ENCODE measurements around the gene NAA15.
"Not testable (repeated sequence)": the region's sequence is repeated elsewhere in the genome, so short reads cannot be mapped to it uniquely, and the experiment has no call there.

Gene NAA15

DNA sequence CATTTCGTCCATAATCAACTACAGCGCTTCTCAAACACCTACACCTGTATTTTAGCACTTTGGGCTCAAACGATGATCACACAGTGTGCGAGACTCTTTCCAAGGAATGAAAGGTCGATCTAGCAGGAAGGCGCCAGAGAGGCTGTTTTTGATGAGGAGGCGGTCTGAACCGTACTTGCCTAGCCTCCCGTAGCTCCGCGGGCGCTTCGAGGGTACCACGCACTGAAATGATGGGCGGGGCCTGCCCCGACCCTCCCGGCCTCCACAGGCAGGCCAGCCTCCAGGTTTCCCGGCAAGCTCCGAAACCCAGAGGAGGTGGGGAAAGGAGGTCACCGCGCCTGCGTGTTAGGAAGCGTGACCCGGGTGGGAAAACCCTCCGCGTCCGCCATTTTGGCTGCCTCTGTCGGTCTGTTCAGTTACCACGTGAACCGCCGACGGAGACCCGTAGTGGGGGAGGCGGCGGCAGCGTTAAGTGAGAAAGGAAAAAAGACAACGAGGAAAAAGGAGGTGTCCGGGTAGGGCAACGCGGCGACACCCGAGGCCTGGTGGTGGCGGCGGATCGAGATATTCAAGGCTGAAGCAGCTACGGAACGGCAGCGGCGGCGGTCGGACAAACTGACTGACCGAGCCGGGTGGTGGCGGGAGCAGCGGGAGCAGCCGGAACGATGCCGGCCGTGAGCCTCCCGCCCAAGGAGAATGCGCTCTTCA, at the start of gene NAA15:
Gene NAA15, plus strand, starts transcription at position 393 of the 708 bp plus-strand sequence. Its CDS starts 273 bp downstream, at position 666.
- peak; percentile 94 for DNase-seq (ENCODE audit: low read depth)

DNA sequence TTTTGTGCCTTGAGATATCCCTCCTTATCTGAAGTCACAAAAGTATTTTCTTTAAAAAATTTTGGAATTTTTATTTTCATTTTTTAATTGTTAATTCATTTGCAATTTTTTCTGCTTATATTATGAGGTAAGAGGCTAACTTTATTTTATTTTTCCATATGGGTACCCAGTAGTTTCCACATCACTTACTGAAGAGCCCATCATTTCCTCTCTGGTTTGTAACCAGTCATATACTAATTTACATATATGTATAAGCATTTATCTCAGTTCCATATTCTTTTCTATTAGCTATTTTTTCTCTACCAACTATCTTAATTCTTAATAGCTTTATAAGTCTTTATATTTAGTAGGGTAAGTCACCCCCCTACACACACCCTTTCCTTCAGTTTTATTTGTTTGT, 48.3 kb upstream of the NAA15 start:
- no peak for DNase-seq (ENCODE audit: low read depth)

DNA sequence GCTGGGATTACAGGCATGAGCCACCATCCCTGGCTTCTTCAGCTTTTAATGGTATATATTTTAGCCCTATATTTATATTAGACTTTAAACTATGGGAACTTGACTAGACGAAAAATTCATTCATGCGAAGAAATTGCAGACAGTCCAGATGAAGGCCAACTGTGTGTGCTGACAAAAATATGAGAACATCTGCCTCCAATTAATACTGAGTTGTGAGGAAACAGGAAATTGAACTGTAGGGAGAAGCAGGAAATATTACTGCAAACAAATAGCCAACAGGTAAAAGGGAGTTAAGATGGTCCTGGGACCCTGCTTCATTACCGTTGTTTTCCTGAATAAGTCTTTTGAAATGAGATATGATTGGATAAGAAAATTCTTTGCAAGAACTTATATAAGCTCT, 47.6 kb upstream of the NAA15 start:
- no peak for DNase-seq (ENCODE audit: low read depth)

DNA sequence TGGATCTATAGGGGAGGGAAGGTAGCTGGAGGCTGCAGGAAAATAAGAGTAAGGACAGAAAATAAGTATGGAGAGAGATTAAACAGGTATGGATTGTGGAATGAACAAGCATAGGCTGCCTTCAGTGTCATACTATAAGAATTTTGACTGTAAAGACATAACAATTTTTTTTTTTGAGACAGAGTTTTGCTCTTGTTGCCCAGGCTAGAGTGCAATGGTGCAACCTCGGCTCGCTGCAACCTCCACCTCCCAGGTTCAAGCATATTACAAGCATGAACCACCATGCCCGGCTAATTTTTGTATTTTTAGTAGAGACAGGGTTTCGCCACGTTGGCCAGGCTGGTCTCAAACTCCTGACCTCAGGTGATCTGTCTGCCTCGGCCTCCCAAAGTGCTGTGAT, 45.7 kb upstream of the NAA15 start:
- DNase-seq (ENCODE audit: low read depth): not testable (repeated sequence)

DNA sequence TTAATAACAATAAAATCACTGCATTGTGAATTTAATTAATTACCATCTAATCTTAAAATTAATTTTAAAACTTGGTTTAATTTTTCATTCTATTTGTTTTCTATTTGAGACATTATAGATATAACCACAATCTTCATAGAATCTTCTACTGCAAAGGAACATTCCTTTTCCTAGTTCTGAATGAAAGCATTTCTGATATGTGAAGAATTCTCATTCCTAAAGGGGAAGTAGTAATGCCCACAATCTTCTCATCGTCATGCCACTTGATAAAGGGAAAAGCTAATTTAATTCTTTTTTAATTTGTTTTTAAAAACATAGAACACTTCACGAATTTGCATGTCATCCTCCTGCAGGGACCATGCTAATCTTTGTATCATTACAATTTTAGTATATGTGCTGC, 45.0 kb upstream of the NAA15 start:
- no peak for DNase-seq (ENCODE audit: low read depth)

DNA sequence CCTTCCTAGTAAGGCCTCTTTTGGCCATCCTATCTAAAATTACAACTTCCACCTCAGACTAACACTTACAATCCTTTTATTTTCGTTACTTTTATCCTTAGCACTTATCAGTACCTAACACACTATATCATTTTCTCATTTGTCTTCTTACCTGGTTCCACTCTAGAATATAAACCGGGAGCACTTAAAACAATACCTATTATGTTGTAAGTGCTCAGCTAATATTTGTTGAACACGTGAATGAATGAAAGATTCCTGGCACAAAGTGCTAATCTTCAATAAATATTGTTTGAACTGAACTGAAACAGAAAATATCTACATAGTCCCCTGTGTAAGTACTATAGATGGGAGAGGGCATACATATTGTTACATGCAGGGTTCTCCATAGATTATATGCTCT, 35.7 kb upstream of the NAA15 start:
- DNase-seq (ENCODE audit: low read depth): no peak

DNA sequence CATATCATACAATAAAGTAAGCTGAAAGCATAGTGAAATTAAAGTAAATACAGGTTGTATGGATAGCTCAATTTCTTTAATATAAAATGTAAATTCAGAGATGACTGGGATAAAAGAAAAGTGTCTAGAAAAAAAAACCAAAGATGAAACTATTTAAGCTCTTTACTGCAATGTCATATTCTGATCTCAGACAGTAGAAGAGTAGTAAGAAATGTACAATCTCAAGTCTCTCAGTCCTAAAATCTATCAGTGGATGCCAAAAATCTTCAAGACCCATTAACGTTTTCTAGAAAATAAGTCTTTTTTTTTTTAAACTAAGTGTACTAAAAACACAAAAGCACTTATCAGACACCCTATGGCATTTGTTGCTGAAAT, 35.1 kb upstream of the NAA15 start:
- DNase-seq (ENCODE audit: low read depth): no peak

DNA sequence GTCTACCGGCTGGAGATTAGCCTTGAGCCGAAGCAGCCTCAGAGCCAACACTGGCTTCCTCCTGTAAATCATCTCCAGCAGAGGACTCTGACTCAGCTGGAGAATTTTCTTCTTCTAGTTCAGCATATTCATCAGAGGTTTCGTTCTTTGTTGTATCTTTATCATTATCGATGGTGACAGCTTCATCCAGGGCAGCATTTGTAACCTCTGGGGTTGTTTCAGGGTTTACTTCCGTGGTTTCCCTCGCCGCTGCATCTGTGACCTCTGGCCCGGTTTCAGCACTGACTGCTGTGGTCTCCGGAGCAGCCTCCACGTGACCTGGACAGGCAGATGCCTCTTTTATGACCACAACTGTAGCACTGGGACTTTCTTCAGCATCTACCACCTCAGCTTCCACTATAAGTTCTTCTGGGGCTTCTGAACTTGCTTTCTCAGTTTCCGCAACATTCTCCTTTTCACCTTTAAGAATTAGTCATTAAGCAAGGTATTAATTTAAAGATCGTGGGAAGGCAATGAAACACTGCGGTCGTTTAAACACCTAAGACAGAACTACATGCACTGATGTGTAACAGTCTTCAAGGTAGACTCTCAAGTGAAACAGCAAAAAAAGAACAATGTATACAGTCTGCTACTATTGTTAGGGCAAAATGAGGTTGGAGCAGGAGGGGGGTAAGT, 34.6 kb upstream of the NAA15 start:
- peak; percentile 33 for DNase-seq (ENCODE audit: low read depth)

DNA sequence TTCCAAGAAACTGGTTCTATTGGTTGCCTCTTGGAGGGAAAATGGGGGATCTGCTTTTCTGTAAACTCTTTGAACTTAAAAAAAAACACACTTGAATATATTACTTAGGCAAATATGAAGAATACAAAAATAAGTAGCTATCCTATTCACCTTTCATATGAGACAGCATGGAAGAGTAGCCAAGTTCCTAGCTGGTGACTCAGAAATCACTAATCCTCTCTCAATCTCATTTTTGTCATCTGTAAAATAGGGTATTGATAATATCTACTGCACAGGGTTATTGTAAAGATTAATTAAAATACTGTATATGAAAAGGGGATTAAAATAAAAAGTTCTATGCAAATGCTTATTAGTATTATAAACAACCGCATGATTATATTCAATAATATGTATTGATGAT, 34.0 kb upstream of the NAA15 start:
- no peak for DNase-seq (ENCODE audit: low read depth)

DNA sequence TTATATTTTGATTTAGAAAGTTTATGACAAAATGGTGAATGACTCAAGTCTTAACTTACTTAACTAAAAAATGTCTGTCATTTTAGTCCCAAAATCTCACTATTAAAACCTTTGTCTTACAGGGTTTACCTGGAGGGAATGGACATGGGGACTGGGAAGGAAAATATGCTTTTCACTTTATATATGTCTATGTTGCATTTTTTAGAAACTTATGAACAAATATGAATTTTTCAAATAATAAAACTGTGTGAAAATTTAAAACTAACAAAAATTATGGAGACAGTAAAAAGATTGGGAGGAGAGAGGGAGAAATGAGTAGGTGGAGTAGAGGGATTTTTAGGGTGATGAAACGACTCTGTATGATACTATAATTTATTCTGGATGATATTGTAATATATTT, 27.5 kb upstream of the NAA15 start:
- no peak for DNase-seq (ENCODE audit: low read depth)

DNA sequence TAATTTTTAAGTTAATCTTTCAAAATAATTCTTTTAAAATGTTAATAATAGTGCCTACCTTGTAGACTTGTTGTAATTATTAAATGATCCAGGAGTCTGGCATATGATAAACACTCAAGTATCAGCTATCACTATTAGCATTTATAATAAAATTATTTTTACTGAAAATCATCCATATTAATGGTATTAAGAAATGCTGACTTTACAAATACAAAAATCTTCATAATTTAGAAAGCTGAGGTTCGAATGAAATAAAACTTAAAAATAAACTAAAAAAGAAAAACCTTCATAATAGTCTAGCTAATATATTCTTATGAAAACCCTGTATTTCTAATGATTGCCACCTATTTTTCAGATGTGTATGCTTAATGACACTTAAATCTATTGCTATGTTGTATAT, 26.5 kb upstream of the NAA15 start:
- no peak for DNase-seq (ENCODE audit: low read depth)

DNA sequence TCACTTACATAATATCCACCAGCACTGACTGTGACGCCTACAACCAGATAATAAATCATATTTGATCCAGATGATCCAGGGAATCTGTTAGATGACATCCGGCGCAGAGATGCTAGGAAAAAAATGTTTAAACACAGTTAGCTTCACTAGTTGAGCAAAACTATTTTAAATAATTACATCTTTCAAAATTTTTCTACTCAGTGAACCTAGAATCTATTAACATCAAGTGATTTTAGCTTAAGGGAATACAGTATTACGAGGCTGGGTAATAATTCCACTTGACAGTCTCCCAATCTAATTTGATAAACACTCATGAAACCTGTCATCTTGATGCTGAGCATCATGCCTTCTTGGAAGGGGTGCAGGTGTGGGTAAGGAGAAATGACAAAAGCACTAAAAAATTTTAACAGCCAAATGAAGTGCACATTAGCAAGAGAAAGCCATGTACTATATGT, 26.0 kb upstream of the NAA15 start:
- DNase-seq (ENCODE audit: low read depth): no peak

DNA sequence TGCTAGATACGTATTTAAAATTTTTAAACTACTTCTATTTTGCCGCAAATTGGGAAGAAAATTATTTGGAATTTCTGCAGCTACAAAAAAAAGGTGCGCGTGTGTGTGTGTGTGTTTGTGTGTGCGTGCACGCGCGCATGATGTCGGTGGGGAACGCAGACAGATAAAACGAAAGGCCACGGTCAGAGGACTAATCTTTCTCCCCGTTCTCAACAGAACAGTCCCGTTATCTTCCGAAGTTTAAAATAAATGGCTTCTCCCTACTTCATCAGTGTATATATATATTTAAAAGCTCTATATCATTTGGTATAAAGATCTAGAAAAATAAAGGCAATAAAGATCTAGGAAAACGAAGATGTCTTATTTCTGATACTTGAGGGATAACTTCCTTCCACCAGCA, 22.8 kb upstream of the NAA15 start:
- no peak for DNase-seq (ENCODE audit: low read depth)

DNA sequence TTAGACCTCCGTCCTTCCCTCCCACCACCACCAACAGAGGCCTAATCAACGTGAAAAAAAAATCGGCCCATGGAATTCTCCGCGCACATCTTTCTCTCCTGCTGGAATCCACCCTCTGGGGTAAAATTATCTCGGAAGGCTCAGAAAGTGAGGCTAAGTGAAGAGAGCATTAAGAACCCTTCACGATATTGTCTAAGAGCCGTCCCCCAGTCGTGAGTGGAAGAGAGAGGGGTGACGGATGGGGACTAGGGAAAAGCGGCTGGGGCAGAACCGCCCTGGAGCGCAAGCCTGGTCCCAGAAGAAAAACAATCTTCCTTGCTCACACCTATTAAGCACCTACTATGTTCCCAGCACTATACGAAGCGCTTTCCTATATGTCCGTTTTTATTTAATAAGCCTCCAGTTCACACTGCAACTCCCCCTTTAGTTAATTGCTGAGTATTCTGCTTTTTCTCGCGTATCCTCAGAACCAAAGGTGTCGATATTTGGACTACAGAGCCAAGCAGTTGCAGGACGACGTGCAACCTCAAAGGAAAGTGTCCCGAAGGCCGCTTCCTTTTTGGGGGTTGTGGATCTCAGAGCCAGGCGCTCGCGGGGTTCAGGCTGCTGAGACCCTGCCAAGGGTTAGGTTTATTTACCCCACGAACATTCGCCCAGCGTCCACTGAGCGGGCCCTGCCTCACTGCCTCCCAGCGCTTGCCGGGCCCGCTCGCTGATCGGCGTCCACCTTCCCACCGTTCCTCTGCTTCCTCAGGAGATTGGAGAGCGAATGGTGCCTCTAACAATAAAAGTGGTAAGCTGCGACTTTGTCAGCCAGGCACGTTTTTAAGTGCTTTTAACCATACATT, 22.2 kb upstream of the NAA15 start:
- no peak for DNase-seq (ENCODE audit: low read depth)

DNA sequence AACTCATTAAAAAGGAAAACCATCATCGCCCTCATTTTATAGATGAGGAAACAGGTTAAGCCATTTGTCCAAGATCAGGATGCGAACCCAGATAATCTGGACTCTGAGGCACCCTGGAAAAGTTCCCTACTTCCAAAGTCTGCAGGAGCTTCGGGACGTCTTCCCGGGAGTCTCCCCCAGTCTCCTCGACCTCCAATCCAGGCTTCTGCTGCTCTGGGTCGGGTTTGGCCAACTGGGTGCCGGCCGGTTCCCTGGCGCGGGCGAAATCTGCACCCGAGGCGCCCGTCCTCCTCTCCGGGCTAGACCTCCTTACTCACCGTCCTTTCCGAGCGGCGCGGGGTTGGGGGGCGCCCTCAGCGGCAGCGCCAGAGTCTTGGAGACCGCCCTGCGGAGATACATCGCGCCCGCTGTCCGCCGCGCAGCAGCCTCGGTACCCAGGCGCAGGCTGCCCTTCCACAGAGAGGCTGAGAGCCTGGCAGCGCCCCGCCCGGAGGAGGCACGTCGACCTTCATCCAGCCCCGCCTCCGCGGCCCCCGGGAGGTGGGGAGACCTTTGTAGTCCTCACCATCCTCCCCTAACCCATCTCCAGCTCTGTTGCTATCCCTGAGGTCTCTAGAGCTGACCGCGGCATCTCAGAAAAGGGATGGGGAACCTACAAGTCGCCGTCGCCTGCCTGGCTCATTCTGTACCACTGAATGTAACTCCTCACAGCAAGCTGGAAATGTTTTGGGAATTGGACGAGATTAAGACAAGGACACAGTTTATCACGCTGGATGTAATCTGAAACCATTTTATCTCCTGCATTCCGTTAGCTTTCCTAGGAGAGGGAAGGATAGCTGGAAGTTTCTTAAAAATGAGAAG, 21.3 kb upstream of the NAA15 start, which contains the start of gene MGARP:
Gene MGARP, minus strand, starts transcription at position 466 of the 861 bp plus-strand sequence. Its CDS starts 67 bp downstream, at position 399.
- DNase-seq (ENCODE audit: low read depth): no peak

DNA sequence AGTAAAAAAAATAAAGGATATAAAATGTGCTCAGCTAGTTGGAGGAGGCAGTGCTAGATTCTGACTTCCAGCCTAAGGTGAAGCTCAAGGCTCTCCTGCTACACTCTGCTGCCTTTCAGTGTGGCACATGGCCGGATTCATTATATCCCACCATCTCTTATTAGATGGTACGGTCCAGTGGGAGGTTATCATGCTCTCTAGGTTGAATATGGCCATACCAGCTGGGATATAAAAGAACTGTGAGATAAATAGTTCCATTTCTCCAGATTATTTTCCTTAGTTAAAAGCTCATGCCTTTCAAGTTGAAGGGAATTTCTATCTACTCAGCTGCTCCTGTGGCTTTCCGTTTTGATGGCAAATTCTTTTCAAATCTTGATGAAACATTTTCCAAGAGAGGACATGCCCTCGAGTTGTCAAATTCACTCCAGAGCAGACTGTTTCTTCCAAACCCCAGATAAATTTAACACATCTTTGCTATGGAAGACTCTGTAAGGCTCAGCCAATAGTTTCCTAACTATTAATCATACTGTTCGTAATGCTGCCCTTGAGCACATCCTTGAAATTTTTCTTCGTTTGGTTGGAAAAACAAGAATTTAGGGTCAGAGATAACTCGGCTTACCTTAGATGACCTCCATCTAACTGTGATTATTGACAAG, 19.1 kb upstream of the NAA15 start:
- no peak for DNase-seq (ENCODE audit: low read depth)

DNA sequence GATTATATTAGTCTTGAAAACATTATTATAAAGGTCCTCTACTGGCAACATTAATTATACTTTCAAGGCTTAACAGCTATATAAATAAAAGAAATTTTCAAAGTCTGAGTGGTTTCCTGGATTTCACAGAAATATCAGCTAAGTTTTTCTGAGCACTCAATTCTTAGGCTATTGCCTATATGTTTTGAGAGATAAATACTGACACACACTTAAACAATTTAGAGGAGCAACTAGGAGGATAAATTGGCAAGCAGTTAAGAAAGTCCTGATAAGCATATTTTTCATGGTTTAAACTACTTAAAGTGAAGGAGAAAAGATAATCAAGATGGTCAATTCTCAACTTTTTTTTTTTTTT, 18.6 kb upstream of the NAA15 start:
- no peak for DNase-seq (ENCODE audit: low read depth)

DNA sequence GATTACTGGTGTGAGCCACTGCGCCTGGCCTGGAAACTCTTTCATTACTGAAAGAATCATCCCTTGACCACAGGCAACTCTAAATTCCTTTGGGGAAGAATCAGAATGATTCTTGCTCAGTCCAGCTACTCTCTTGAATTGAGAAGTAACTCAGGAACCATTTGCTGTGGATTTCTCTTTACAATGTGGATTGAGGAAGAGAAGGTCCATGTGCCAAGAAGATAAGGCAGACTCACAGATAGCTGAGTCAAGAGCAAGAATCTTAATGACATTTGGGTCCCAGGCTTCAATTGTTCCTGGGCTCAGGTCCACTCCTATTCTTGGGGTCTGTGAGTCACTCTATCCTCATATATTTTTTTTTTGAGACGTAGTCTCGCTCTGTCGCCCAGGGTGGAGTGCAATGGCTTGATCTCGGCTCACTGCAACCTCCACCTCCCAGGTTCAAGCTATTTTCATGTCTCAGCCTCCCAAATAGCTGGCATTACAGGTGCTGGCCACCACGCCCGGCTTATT, 15.1 kb upstream of the NAA15 start:
- no peak for DNase-seq (ENCODE audit: low read depth)

DNA sequence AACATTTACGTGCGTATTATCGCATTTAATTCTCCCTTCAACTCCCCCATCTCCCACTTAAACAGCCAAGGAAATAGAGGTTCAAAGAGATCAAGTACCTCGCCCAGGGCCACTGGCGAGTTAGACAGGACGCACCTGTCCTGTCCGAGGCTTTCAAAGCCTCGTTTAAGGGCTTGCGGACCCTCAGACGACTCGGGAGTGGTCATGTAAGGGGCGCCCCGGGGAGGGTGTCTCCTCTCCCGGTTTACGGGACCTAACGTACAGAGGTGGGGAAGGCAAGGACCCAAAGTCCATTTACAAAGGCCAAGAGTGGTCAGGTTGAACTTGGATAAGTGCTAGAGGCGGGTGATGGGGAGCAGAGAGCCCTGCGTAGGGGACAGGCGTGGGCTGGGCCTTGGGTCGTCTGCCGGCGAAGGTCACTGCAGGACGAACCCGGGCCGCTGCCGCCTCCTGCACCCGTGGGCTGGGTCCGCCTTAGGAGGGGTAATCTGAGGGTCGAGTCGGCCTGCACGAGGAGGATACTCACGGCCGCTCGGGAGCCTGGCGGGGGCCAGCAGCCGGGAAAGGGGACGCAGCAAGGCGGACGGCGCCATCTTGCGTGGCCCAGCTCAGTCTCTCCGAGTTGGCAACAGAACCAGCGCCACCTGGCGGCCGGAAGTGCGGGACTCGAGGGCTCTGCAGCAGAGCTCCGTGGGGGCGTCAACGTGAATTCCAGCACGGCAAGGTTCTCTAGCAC, 5.9 kb upstream of the NAA15 start:
- DNase-seq (ENCODE audit: low read depth): peak; percentile 100

DNA sequence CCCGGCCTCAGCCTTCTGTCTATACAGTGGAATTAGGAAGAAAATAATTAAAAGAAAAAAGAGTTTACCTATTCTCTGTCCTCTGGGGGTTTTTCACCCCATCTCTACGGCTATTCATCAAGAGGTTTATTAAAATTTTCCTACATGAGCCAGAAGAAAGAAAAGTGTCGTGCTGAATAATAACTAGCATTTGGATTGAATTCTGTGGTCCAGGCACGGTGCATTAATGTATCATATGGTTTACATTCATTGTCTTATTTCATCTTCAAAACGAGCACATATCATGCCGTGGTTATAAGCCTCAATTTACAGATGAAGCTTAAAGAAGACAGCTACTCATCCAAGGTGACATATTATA, 5.4 kb upstream of the NAA15 start:
- no peak for DNase-seq (ENCODE audit: low read depth)

DNA sequence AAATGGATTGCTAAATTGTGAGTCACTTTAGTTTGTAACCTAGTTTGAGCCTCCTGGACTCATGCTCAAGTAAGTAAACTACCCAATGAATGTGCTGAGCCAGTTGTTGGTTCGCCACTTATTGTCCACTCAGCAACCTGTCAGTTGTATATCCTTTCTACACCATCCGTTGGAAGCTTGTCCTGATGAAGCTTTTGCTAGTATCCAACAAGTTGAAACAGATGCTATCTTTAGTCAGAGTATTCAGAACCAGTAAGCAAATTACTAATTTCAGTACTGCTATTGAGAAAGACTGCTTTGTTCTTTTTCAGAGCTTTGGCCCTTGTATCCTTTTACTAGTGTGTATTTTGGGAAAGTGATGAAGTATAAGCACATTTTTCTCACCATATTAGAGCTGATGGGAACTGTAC, 4.3 kb upstream of the NAA15 start:
- no peak for DNase-seq (ENCODE audit: low read depth)

Measured in stimulated activated CD8-positive, alpha-beta memory T cell treated with anti-CD3 and anti-CD28 coated beads, Interleukin-15, amount 100 ng/mL, for 1 hour (primary cell).